ENCODE measurements around the gene COL24A1.

- no peak for TF ChIP-seq POLR2AphosphoS5 (IDR thresholded peaks at IDR 0.05; ENCODE audit: borderline replicate concordance, low read depth, low read length)
- no peak for TF ChIP-seq EZH2 (IDR thresholded peaks at IDR 0.05)
Measured at GRCh38 chr1:86016076-86016759, 140.4 kb downstream of the COL24A1 start.
